ENCODE results near the gene RHPN2. TPM values are rescaled to one million over a fixed set of nuclear protein-coding genes. Genes with fewer than 3 reads are reported as not detected.

Gene RHPN2
- total and polyA plus RNA-seq, 2 of the 13 experiments (the other 11 are each of a cell fraction or from before 2014, with no cell fraction given), result 20.3 to 48.0 TPM

DNA sequence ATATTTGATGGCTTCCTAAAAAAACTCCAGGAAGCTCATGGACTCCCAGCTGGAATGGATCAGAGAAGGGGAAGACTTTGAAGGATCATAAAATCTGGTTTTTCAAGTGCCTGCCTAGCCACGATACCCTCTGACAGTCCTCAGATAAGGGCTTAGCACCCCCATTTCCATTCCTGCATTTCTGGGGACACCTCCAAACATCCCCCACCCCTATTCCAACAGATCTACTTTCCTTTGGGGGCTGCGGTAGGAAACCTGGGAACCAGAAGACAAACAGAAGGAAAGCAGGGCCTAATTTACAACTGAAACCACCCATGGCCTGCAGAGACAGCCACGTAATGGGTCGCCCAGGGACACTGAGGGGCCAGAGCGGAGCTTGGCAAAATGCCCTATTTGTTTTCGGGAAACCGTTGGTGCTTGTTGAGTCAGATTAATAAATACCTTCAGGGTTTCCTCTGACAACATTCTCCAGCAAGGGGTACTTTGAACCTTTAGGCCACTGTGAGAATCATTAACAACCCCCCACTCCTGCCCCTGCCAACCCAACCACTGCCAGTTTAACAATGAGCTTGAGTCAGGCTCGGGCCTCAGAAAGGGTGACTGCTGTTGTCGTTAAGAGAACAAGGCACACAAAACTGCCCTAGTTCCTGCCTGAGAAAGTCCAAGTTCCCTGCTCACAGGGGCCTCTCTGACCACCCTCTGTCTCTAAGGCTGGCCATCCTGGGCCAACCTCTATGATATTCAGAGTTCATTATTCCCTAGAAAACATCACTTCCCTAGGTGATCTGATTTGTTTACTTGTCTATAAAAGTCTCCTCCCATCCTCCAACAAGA lies 23.5 kb downstream of the RHPN2 start (continued):
- TF ChIP-seq HOXA7 (CRISPR knock-in tag; IDR thresholded peaks at IDR 0.05) (no peak), ZNF317 (CRISPR knock-in tag; IDR thresholded peaks at IDR 0.05) (peak; percentile 59; the same call in 1 of the 2 replicates), NCOR1 (IDR thresholded peaks at IDR 0.05; ENCODE audit: borderline replicate concordance, low read length) (peak; percentile 95; the same call in 1 of the 2 replicates), CEBPB (IDR thresholded peaks at IDR 0.05; ENCODE audit: borderline replicate concordance, low read depth, low read length) (peak; percentile 30; the same call in 1 of the 2 replicates), ZNF773 (CRISPR knock-in tag; IDR thresholded peaks at IDR 0.05; ENCODE audit: borderline replicate concordance) (no peak), KLF13 (CRISPR knock-in tag; IDR thresholded peaks at IDR 0.05) (no peak), ZNF230 (CRISPR knock-in tag; IDR thresholded peaks at IDR 0.05) (peak; percentile 77; the same call in 1 of the 2 replicates), ZNF354B (CRISPR knock-in tag; IDR thresholded peaks at IDR 0.05) (no peak), MEF2D (CRISPR knock-in tag; IDR thresholded peaks at IDR 0.05) (peak; percentile 74; the same call in 1 of the 2 replicates), ZNF558 (CRISPR knock-in tag; IDR thresholded peaks at IDR 0.05; ENCODE audit: borderline replicate concordance) (no peak), U2AF1 (optimal IDR thresholded peaks at IDR 0.05; ENCODE audit: low read depth, low read length) (no peak), ZNF747 (CRISPR knock-in tag; IDR thresholded peaks at IDR 0.05; ENCODE audit: borderline replicate concordance) (peak; percentile 82; the same call in 1 of the 2 replicates), ZNF644 (CRISPR knock-in tag; IDR thresholded peaks at IDR 0.05; ENCODE audit: low read depth) (peak; percentile 68; the same call in 1 of the 2 replicates), ZFP37 (CRISPR knock-in tag; IDR thresholded peaks at IDR 0.05; ENCODE audit: borderline replicate concordance) (no peak; the same call in 1 of the 2 replicates), PBX2 (CRISPR knock-in tag; IDR thresholded peaks at IDR 0.05) (no peak), ZSCAN9 (CRISPR knock-in tag; IDR thresholded peaks at IDR 0.05; ENCODE audit: borderline replicate concordance) (peak; percentile 75), ATRX (CRISPR knock-in tag; IDR thresholded peaks at IDR 0.05; ENCODE audit: borderline replicate concordance) (no peak), KLF11 (CRISPR knock-in tag; IDR thresholded peaks at IDR 0.05) (0 out of 2 replicates have a peak, but pooled peaks have one; percentile 49), ZNF274 (CRISPR knock-in tag; IDR thresholded peaks at IDR 0.05) (0 out of 2 replicates have a peak, but pooled peaks have one; percentile 3), PHF5A (CRISPR knock-in tag; IDR thresholded peaks at IDR 0.05; ENCODE audit: low read depth, unreplicated experiment) (peak; percentile 18), MTA1 (CRISPR knock-in tag; IDR thresholded peaks at IDR 0.05; ENCODE audit: borderline replicate concordance) (peak; percentile 88), NR2F1 (CRISPR knock-in tag; IDR thresholded peaks at IDR 0.05) (peak in 1 of 2 experiments; percentile 55; a peak in 1 of 4 replicates), PPARG (CRISPR knock-in tag; conservative IDR thresholded peaks at IDR 0.05) (peak; percentile 82), SRY (CRISPR knock-in tag; IDR thresholded peaks at IDR 0.05) (no peak; the same call in 1 of the 2 replicates)
- TF ChIP-seq, protein P1, sequence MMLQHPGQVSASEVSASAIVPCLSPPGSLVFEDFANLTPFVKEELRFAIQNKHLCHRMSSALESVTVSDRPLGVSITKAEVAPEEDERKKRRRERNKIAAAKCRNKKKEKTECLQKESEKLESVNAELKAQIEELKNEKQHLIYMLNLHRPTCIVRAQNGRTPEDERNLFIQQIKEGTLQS (CRISPR knock-in tag; IDR thresholded peaks at IDR 0.05), result peak; percentile 48; the same call in 1 of the 2 replicates
- TF ChIP-seq, protein P2, sequence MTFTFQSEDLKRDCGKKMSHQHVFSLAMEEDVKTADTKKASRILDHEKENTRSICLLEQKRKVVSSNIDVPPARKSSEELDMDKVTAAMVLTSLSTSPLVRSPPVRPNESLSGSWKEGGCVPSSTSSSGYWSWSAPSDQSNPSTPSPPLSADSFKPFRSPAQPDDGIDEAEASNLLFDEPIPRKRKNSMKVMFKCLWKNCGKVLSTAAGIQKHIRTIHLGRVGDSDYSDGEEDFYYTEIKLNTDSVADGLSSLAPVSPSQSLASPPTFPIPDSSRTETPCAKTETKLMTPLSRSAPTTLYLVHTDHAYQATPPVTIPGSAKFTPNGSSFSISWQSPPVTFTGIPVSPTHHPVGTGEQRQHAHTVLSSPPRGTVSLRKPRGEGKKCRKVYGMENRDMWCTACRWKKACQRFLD (CRISPR knock-in tag; IDR thresholded peaks at IDR 0.05; ENCODE audit: borderline replicate concordance), result no peak

Data from HepG2 (cell line).